ENCODE measurements around the gene RBM34.
A peak's percentile ranks its signal among the peaks of the same experiment; 100 is the strongest.

Gene RBM34

DNA sequence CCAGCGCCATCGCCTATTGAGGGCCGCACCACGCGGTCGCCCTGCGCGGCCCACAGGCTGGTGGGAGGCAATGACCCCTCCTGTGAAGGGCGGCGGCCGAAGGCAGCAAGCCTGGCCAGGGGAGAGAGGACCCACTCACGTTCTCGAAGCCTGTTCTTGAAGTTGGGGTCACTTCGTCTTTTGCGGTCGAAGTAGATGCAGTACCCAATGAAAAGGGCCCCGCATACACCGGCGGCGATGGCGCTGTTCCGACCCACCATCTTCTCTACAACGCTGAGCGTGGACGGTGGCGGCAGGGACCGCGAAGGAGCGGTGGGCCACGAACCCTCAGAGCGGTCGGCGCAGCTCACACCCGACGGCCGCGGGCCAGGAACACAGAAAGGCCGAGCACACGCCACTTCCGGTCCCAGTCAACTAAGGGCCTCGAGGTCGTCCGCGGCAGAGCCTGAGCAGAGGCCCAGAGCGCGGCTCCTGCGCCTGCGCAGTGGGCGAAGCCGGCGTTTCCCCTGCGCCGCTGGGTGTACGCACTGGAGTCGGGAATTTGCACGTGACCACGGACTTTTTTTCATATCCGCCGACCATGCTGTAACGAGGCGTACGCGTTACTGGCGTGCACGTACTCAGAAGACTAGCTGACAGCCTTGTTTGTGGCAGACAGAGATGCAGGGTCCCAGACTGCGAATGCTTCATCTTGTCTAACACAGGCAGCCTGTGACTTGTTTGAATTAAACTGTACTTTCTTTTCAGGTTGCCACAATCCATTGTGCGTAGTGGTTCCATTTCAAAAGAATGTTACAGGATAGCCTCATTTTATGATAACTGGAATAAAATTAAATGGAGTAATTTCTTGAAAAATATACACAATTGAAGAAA is 32.4 kb downstream of the RBM34 start, which contains the start of gene TOMM20:
TSS of gene TOMM20 (minus strand) at position 382 of the 873 bp plus-strand sequence. CDS start at position 260, 122 bp downstream.
- TF ChIP-seq ZFX (IDR thresholded peaks at IDR 0.05), result peak; percentile 85
- TF ChIP-seq, protein P1, sequence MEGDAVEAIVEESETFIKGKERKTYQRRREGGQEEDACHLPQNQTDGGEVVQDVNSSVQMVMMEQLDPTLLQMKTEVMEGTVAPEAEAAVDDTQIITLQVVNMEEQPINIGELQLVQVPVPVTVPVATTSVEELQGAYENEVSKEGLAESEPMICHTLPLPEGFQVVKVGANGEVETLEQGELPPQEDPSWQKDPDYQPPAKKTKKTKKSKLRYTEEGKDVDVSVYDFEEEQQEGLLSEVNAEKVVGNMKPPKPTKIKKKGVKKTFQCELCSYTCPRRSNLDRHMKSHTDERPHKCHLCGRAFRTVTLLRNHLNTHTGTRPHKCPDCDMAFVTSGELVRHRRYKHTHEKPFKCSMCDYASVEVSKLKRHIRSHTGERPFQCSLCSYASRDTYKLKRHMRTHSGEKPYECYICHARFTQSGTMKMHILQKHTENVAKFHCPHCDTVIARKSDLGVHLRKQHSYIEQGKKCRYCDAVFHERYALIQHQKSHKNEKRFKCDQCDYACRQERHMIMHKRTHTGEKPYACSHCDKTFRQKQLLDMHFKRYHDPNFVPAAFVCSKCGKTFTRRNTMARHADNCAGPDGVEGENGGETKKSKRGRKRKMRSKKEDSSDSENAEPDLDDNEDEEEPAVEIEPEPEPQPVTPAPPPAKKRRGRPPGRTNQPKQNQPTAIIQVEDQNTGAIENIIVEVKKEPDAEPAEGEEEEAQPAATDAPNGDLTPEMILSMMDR (conservative IDR thresholded peaks at IDR 0.05), result no peak
- H3K27ac ChIP-seq, result peak within 1 kb of the TSS; percentile 99

DNA sequence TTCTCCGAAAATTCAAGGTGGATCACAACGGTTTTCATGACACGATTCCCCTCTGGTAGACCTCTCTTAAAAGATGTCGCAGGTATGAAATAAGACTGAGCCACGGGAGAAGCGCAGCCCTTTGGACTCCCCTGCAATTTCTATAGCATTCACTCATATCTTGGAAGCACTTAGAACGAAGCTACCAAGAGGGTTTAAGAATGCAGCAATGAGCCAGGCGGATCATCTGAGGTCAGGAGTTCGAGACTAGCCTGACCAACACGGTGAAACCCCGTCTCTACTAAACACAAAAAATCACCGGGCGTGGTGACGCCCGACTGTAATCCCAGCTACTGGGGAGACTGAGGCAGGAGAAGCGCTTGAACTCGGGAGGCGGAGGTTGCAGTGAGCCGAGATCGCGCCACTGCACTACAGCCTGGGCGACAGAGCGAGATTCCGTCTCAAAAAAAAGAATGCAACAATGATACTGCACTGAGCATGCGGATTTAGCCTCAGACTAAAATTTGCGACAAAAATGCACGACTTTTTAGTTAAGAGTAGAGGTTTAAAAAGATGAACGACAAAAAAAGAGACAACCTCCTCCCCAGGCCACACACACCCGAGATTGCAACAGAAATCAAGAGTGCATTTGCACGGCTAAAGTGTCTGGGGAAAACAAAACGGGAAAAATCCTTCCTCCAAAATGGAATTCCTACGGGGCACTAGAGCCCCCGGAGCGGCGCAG is 33.2 kb downstream of the RBM34 start:
- H3K27ac ChIP-seq, result peak overlapping the region; percentile 99
- TF ChIP-seq, protein P1 (conservative IDR thresholded peaks at IDR 0.05), result no peak
- no peak for TF ChIP-seq ZFX (IDR thresholded peaks at IDR 0.05)

DNA sequence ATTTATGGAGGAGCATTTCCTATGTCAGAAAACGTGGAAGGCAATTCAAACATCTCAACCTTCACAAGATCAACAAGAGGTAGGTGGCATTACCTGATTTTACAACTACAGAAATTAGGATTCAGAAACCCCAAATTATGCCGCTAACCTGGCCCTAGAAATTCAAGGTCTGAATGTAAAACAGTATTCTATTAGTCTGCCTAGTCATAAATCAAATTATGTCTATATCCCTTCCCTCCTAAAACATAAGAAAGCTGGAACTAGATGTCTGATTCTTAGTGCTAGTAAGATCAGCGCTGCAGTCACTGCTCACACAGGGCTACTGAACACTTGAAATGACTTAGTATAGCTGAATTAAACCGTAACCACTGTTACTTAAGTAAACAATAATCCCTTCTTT is 33.8 kb downstream of the RBM34 start:
- TF ChIP-seq ZFX (IDR thresholded peaks at IDR 0.05), result no peak
- TF ChIP-seq, protein P1 (conservative IDR thresholded peaks at IDR 0.05), result no peak
- no peak overlapping the region for H3K27ac ChIP-seq

DNA sequence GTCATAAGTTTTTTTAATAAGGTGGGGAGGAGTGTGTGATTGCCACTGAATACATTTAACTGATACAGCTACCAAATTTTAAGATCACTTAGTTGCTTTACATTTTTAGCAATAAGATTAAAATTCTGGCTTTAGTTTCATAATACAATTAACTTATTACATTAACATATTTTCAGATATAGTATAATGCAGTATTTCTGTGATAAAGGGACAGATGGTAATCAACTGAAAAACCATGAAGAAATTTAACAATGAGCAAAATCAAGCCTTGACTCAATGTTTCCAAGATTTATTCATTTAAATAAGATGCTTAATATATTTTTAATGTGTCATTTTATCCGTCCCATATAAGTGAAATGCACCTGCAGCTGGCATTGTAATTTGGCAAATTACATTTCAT is 36.4 kb downstream of the RBM34 start:
- no peak for TF ChIP-seq ZFX (IDR thresholded peaks at IDR 0.05)
- TF ChIP-seq, protein P1 (conservative IDR thresholded peaks at IDR 0.05), result no peak
- H3K27ac ChIP-seq, result no peak overlapping the region

DNA sequence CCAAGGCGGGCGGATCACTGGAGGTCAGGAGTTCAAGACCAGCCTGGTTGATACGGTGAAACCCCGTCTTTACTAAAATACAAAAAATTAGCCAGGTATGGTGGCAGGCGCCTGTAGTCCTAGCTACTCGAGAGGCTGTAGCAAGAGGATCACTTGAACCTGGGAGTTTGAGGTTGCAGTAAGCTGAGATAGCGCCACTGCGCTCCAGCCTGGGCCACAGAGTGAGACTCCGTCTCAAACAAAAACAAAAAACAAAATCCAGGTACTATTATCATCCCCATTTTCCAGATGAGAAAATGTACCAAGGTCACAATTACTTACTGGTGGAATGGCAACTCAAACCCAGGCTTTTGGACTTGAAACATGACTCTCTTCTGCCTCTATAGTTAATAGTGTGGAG is 36.9 kb downstream of the RBM34 start:
- H3K27ac ChIP-seq, result no peak overlapping the region
- TF ChIP-seq ZFX (IDR thresholded peaks at IDR 0.05), result no peak
- TF ChIP-seq, protein P1 (conservative IDR thresholded peaks at IDR 0.05), result no peak

DNA sequence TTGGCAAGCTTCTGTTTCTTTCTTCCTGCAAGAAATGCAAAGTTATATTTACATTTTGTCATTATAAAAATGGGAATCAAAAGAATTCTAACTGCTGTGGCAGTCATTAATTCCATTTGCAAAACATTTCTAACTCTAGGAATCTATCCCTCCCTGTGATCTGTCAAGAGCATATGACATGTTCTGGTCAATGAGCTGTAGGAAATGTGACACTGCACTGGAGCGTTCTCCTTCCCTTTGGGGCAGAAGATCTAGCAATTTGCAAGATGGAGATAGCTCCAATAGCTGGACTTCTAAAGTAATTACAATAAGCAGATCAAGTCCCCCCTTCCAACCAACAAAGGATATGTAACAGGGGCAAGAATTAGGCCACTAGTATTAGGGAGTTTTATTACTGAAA is 38.7 kb downstream of the RBM34 start:
- no peak overlapping the region for H3K27ac ChIP-seq
- TF ChIP-seq ZFX (IDR thresholded peaks at IDR 0.05), result no peak
- TF ChIP-seq, protein P1 (conservative IDR thresholded peaks at IDR 0.05), result no peak

All from C4-2B (cell line).